ENCODE data around the gene NFYA.
A peak's percentile ranks its signal among the peaks of the same experiment; 100 is the strongest.
"Not testable (repeated sequence)": the region's sequence is repeated elsewhere in the genome, so short reads cannot be mapped to it uniquely, and the experiment has no call there.

Gene NFYA

GRCh38 chr6:41073968-41074691 lies 1.4 kb downstream of the NFYA start:
- DNase-seq = no peak

GRCh38 chr6:41074692-41075436 lies 2.1 kb downstream of the NFYA start:
- no peak for DNase-seq

DNA sequence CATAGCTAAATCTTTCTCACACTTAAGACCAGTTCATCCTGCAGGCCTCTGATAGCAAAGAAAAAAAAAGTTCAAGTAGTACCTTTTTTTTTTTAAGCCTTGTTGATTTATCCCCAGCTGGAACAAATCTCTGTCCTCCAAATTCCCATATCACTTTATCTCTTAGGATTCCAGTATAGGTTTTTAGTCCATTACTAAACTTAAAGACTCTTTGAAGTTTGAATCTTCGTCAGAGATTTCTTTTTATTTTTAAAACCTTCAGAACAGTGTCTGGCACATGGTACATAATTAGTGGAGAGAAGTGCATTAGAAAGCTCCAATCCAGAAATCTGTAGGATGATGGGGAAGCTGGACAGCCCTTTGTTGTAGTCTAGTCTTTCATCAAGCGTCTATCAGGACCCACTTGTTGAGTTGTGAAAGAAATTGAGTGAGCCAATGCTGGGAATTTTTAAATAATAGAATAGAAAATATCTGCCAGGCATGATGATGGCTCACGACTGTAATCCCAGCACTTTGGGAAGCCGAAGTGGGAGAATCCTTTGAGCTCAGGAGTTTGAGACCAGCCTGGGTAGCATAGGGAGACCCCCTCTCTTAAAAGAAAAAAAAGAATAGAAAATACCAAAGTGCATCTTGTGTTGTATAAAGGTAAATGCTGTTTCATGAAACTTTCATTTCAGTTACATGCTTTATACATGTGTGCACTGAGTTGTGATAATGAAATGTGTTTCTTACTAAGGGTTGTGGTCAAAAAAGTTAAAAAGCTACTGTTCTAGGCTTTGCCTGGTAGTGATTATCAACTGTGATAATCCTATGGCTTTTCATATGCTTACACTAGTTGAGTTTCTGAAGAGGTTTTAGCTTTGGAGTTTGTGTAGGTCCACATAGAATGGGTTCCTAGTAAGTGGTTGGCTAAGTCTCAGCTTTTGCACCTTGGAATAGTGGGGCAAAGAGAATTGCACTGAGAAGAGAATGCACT lies 3.2 kb downstream of the NFYA start:
- DNase-seq = no peak

DNA sequence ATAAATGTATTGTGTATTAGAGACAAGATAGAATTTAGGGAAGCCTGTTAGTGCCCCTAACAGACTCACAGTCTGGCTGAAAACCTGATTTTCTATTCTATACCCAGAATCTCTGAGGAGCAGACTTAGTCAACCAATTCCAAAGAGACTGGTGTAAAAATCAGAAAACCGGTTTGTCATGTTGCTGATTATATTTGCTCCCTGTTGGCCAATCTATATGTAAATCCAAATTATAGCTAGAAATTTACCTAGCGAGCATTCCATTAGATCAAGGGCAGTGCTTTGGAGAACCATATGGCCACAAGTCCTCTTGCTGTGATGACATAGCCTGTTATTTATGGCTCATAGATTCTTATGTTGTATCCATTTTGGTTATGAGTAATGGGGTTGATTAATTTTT lies 4.8 kb downstream of the NFYA start:
- DNase-seq = no peak

GRCh38 chr6:41078101-41078500 lies 5.3 kb downstream of the NFYA start:
- DNase-seq = no peak

DNA sequence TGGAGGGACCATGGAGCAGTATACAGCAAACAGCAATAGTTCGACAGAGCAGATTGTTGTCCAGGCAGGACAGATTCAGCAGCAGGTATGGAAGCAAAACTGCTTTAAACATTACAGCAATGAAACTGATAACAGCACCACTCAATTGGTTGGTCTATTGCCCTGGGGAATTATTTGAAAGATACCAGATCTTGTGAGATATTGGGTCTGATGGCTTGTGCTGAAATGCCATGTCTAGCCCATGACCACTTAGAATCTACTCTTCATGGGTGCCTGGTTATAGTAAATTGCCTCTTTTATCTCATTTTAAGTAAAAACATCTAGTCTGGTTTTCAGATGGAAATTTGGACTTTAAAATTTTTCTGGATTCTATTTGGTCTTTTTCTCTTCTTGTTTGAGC lies 6.3 kb downstream of the NFYA start:
- DNase-seq = no peak

GRCh38 chr6:41080621-41081020 lies 7.8 kb downstream of the NFYA start:
- DNase-seq = no peak

GRCh38 chr6:41083072-41083471 lies 10.3 kb downstream of the NFYA start:
- no peak for DNase-seq

DNA sequence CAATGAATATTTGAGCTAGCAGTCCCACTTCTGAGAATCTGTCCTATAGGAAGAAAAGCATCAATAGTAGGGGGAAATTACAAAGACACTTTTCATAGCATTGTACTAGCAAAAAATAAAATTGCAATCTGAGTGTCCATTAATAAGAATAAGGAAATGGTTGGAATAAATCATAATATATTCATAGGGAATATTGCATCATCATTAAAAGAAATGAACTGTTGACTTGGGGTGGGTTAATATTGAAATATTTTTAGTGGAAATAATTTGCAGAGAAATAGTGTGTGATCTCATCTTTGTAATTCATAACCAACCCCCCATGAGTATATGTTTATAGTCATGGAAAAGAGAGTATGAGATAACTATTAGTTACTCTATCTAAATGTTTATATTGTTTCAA lies 12.4 kb downstream of the NFYA start:
- DNase-seq = no peak

DNA sequence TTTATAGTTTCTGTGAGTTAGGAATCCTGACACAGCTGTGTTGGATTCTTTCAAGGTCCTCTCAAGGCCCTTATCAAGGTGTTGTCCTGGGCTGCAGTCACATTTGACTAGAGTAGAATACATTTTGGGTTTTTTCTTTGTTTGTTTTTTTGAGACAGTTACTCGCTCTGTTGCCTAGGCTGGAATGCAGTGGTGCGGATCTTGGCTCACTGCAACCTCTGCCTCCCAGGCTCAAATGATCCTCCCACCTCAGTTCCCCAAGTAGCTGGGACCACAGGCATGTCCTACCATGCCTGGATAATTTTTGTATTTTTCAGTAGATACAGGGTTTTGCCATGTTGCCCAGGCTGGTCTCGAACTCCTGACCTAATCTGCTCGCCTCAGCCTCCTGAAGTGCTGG lies 15.7 kb downstream of the NFYA start:
- no peak for DNase-seq

GRCh38 chr6:41090841-41091761 lies 18.3 kb downstream of the NFYA start:
- DNase-seq = no peak

- peak; percentile 21 for DNase-seq
These were observed 19.8 kb downstream of the NFYA start for GRCh38 chr6:41092421-41093140.

DNA sequence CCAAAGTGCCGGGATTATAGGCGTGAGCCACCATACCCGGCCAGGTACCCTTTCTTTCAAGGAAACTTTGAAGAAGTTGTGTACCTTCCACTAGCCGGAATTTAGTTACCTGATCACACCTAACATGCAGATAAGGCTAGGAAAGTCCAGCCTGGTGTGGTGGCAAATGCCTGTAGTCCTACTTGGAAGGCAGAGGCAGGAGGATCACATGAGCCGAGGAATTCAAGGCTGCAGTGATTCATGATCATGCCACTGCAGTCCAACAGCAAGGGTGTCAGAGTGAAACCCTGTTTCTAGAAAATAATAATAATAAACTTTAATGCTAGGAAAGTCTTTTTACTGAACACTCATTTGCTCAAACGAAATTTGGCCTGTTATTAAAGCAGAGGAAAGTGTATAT lies 21.0 kb downstream of the NFYA start:
- DNase-seq = no peak

DNA sequence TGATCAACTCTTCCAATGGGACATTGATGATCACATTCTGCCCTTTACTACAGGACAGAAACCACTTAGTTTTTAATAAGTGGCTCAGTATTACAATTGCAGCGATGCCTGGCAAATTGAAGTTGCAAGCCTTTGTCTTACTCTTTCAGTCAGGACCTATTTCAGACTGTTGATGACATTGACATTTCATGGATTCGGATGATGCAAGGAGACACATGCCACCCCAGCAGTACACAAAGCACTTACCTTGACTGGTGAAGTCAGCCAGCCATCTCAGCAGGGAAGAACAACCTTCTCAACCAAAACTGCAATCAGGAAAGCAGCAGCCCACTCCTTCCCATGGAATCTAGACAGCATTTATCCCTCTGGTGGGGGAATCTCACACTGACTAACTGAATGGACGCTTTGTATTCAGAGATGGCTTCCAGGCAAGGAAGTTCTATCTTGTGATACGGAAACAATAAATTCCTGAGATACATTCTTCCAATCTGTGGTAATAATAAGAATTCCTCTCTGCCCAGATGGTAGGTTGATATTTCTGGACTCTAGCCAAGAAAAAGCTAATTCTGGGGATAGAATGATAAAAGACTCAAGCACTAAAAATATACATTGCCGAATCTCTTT lies 24.8 kb downstream of the NFYA start:
- DNase-seq = no peak

DNA sequence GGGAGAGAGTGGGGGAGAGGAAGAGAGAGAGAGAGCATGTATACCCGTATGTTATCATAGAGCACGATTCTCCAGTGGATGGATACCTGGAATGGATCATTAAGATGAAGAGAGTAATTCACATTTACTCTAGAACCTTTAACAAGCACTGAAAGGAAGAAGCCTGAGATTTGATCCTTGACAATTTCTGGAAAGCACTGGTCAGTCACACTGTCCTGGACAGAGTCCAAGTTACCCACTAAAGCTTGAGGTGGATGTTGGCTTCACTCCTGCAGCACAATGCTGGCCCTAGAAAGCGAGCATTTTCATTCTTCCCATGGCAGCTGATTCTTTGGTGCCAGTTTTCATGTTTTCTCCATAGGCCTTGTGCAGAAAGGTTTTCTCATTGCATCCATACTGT lies 25.6 kb downstream of the NFYA start:
- no peak for DNase-seq

- no peak for DNase-seq
These were observed 28.1 kb downstream of the NFYA start for GRCh38 chr6:41100871-41101287.

GRCh38 chr6:41103847-41104246 lies 31.1 kb downstream of the NFYA start:
- DNase-seq = no peak

- DNase-seq = no peak
These were observed 38.2 kb downstream of the NFYA start for GRCh38 chr6:41111017-41111416.

GRCh38 chr6:41115027-41115426 lies 42.3 kb downstream of the NFYA start:
- not testable (repeated sequence) for DNase-seq

GRCh38 chr6:41119508-41119907 lies 46.7 kb downstream of the NFYA start:
- DNase-seq = no peak

DNA sequence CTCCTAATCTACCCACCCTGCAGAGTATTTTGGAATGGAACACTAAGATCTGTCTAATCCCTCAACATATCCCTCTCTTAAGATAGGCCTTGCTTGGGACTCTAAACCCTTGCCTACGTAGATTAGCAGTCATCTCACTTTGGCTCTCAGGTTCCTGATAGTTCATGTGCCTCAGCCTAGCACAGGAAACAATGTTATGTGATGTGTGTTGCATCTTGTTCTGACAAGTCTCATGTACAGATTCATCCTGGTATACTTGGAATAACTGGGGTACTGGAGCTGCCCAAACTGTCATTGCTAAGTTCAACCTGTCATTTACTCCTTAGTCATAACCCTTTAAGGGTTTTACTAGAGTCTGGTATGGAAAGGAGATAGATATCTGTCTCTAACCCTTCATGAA lies 47.3 kb downstream of the NFYA start:
- no peak for DNase-seq
